ENCODE data around the gene KRTAP2-4.
"Not testable (repeated sequence)": the region's sequence is repeated elsewhere in the genome, so short reads cannot be mapped to it uniquely, and the experiment has no call there.

Gene KRTAP2-4

DNA sequence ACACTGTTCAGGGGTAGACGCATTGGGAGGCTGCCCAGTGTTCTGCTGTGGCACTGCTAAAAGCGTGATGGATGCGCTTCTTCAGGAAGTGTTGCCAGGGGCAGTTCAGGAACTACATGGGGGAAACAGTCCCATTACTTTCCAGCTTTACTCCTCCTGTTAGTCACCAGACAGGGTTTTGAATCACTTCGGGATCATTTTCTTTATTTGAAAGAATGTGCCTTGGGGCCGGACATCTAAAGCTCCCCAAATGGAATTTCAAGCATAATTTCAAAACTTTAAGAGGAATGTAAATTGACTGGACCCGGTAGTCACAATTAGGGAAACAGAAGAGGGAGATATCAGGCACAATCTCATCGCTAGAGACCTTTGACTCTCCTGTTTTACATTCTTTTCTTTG is 17.2 kb downstream of the KRTAP2-4 start:
- H3K4me3 ChIP-seq = peak overlapping the region; percentile 55
- DNase-seq (ENCODE audit: low read depth, low spot score) = no peak
- no peak for TF ChIP-seq POLR2AphosphoS5 (IDR thresholded peaks at IDR 0.05; ENCODE audit: borderline replicate concordance, low read depth, low read length)

DNA sequence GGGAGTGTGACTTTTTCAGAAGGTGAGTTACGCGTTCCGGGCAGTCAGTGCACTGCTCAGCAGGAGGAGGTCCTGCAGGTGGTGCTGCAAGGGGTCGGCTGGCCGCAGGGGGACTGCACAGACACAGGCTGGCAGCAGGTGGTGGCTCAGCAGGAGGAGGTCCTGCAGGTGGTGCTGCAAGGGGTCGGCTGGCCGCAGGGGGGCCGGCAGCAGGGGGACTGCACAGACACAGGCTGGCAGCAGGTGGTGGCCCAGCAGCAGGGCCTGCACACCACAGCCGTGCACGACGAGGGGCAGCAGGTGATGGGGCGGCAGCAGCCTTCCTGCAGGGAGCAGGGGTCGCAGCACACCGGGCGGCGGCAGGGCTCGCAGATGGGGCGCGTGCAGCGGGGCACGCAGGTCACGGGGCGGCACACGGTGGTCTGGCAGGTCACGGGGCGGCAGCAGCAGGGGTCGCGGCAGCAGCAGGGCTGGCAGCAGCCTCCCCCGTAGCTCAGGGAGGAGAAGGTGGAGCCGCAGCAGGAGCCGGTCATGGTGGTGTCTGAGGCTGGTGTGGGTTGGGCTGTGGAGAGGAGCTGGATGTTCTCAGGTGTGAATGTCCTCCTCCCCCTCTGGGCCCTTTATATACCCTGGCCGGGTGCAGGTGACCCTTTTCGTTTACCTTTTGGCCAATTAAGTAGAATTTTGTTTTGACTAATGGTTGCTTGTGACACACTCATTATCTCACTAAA is 18.8 kb downstream of the KRTAP2-4 start, which contains the start of gene KRTAP2-1:
Gene KRTAP2-1, minus strand, starts transcription at position 582 of the 731 bp plus-strand sequence. Its CDS starts 49 bp downstream, at position 533.
- H3K9ac ChIP-seq (ENCODE audit: insufficient read length); H3K9me3 ChIP-seq (ENCODE audit: low read depth, low read length); DNase-seq (ENCODE audit: low read depth, low spot score); H3K4me3 ChIP-seq; H3K36me3 ChIP-seq (ENCODE audit: insufficient read depth, low read length); H3K27ac ChIP-seq: not testable (repeated sequence)

More for the DNA sequence above, 17.2 kb downstream of the KRTAP2-4 start:
- H3K9me3 ChIP-seq (ENCODE audit: low read depth, low read length) = peaks cover 3% of the 10 kb centered on the region; the same call in 1 of the 2 replicates
- H3K27ac ChIP-seq = peak overlapping the region; percentile 81
- no peaks in the 10 kb centered on the region for H3K36me3 ChIP-seq (ENCODE audit: insufficient read depth, low read length)
- H3K9ac ChIP-seq (ENCODE audit: insufficient read length) = peak overlapping the region; percentile 46

DNA sequence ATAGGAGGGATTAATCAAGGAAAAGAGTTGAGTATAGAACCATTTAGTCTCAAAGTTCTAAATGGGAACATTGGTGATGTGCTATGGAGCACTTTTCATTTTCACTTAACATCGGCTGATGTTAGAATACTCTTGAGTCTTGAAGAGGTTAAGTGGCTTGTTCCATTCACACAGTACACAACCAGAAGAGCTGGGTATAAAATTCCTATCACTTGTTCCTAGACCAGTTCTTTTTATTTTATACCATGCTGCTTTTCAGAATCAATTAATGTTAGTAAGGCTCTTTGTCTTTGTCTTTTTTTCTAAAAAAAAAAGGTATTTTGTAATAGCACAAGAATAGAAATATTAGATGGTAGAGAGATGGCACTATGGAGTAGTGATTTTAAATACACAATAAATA is 22.7 kb downstream of the KRTAP2-4 start:
- H3K9me3 ChIP-seq (ENCODE audit: low read depth, low read length) = peaks cover 6% of the 10 kb centered on the region; the same call in 1 of the 2 replicates
- DNase-seq (ENCODE audit: low read depth, low spot score) = no peak
- no peak for TF ChIP-seq FOXP2 (optimal IDR thresholded peaks at IDR 0.05; ENCODE audit: control extremely low read depth, extremely low read length, insufficient read depth)
- TF ChIP-seq POLR2AphosphoS5 (IDR thresholded peaks at IDR 0.05; ENCODE audit: borderline replicate concordance, low read depth, low read length) = no peak
- no peak for TF ChIP-seq EZH2 (IDR thresholded peaks at IDR 0.05)
- no peak overlapping the region for H3K9ac ChIP-seq (ENCODE audit: insufficient read length)
- H3K36me3 ChIP-seq (ENCODE audit: insufficient read depth, low read length) = no peaks in the 10 kb centered on the region
- H3K27ac ChIP-seq = no peak overlapping the region
- H3K4me3 ChIP-seq = no peak overlapping the region

DNA sequence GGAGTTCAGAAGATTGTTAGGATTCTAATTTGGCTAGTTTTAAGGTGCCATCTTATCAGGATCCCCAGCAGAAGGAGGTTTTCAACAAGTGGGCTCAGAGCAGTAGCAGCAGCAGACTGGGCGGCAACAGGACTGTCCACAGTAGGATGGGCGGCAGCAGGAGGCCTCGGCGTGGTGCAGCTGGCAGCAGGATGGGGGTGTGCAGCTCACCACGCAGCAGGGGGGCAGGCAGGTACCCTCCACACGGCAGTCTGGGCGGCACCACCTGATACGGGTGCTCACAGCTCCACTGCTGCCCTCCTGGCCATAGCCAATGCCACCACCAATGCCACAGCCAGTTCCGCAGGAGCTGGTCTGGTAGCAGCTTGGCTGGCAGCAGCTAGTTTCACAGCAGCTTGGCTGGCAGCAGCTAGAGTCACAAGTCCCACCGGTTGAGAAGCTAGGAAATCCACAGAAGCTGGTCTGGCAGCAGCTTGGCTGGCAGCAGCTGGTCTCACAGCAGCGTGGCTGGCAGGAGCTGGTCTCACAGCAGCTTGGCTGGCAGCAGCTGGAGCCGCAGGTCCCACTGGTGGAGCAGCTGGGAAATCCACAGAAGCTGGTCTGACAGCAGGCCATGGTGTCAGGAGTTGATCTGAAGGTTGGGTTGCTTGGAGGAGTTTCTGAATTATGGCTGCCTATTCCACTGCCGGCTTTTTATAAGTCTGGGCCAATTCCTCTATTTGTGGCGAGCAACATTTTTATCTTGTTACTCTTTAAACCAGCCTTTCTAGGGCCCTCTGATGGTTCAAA is 24.7 kb downstream of the KRTAP2-4 start, which contains the start of gene KRTAP1-1:
Gene KRTAP1-1, minus strand, starts transcription at position 668 of the 789 bp plus-strand sequence. Its CDS starts 53 bp downstream, at position 615.
- not testable (repeated sequence) for H3K4me3 ChIP-seq; H3K9ac ChIP-seq (ENCODE audit: insufficient read length); H3K9me3 ChIP-seq (ENCODE audit: low read depth, low read length); DNase-seq (ENCODE audit: low read depth, low spot score); H3K27ac ChIP-seq; H3K36me3 ChIP-seq (ENCODE audit: insufficient read depth, low read length)

DNA sequence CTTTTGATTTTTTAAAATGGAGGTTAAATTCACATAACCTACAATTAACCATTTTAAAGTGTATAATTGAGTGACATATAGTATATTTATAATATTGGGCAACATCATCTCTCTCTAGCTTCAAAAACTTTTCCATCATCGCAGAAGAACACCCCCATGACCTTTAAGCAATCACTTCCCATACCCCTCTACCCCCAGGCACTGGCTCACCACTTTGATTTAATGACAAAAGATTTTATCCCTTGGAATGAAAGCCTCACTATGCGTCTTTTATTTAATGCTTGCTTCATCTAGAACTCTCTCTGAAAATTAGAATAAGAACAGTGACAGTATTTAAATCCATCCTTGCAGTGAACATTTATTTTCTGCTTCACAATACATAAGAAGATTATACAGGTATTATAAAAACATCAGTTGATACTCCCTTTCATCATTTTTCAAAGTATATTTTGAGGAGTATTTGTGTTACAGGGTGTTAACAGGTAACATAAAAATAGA is 27.8 kb downstream of the KRTAP2-4 start:
- no peak overlapping the region for H3K27ac ChIP-seq
- H3K9me3 ChIP-seq (ENCODE audit: low read depth, low read length) = peaks cover 5% of the 10 kb centered on the region; the same call in 1 of the 2 replicates
- H3K9ac ChIP-seq (ENCODE audit: insufficient read length) = no peak overlapping the region
- no peaks in the 10 kb centered on the region for H3K36me3 ChIP-seq (ENCODE audit: insufficient read depth, low read length)
- TF ChIP-seq EZH2 (IDR thresholded peaks at IDR 0.05) (no peak), POLR2AphosphoS5 (IDR thresholded peaks at IDR 0.05; ENCODE audit: borderline replicate concordance, low read depth, low read length) (no peak), FOXP2 (optimal IDR thresholded peaks at IDR 0.05; ENCODE audit: control extremely low read depth, extremely low read length, insufficient read depth) (no peak)
- no peak overlapping the region for H3K4me3 ChIP-seq
- DNase-seq (ENCODE audit: low read depth, low spot score) = no peak

DNA sequence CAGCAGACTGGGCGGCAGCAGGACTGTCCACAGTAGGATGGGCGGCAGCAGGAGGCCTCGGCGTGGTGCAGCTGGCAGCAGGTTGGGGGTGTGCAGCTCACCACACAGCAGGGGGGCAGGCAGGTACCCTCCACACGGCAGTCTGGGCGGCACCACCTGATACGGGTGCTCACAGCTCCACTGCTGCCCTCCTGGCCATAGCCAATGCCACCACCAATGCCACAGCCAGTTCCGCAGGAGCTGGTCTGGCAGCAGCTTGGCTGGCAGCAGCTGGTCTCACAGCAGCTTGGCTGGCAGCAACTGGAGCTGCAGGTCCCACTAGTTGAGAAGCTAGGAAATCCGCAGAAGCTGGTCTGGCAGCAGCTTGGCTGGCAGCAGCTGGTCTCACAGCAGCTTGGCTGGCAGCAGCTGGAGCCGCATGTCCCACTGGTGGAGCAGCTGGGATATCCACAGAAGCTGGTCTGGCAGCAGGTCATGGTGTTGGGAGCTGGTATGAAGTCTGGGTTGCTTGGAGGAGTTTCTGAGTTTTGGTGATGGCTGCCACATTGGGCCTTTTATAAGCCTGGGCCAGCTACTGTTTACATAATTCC is 31.2 kb downstream of the KRTAP2-4 start, which contains the start of gene KRTAP1-3:
Gene KRTAP1-3, minus strand, starts transcription at position 529 of the 590 bp plus-strand sequence. Its CDS starts 53 bp downstream, at position 476.
- not testable (repeated sequence) for H3K4me3 ChIP-seq; H3K9ac ChIP-seq (ENCODE audit: insufficient read length); H3K36me3 ChIP-seq (ENCODE audit: insufficient read depth, low read length); H3K9me3 ChIP-seq (ENCODE audit: low read depth, low read length); DNase-seq (ENCODE audit: low read depth, low spot score); H3K27ac ChIP-seq

DNA sequence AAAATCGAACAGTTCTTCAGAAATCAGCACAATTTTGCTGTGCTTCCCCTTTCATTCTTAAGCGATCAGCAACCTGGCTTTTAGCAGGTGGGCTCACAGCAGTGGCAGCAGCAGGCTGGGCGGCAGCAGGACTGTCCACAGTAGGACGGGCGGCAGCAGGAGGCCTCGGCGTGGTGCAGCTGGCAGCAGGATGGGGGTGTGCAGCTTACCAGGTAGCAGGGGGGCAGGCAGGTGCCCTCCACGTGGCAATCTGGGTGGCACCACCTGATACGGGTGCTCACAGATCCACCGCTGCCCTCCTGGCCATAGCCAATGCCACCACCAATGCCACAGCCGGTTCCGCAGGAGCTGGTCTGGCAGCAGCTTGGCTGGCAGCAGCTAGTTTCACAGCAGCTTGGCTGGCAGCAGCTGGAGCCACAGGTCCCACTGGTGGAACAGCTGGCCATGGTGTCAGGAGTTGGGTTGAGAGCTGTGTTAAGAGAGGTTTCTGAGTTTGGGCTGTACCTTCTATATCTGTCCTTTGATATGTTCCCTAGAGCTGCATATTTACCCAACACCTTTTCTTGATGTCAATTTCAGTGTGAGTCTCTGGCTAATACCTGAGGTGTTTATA is 35.9 kb downstream of the KRTAP2-4 start, which contains the start of gene KRTAP1-4:
Gene KRTAP1-4, minus strand, starts transcription at position 563 of the 613 bp plus-strand sequence. Its CDS starts 117 bp downstream, at position 446.
- Histone ChIP-seq H3K36me3 (ENCODE audit: insufficient read depth, low read length) (no peaks in the 10 kb centered on the region), H3K27ac (no peak within 1 kb of the TSS), H3K9ac (ENCODE audit: insufficient read length) (no peak within 1 kb of the TSS), H3K9me3 (ENCODE audit: low read depth, low read length) (no peaks in the 10 kb centered on the region), H3K4me3 (no peak within 1 kb of the TSS)
- no peak for DNase-seq (ENCODE audit: low read depth, low spot score)
- no peak for TF ChIP-seq POLR2AphosphoS5 (IDR thresholded peaks at IDR 0.05; ENCODE audit: borderline replicate concordance, low read depth, low read length)
- TF ChIP-seq EZH2 (IDR thresholded peaks at IDR 0.05) = no peak
- no peak for TF ChIP-seq FOXP2 (optimal IDR thresholded peaks at IDR 0.05; ENCODE audit: control extremely low read depth, extremely low read length, insufficient read depth)
